IPS-18c (cell line): ENCODE results near the gene NUP214.
"Not testable (repeated sequence)": the region's sequence is repeated elsewhere in the genome, so short reads cannot be mapped to it uniquely, and the experiment has no call there.

Experiments used
- H3K4me3 ChIP-seq: 2 replicates; pipeline ENCODE4 v1.7.0; 2013; ENCODE audit warnings: low read depth, mild to moderate bottlenecking, low read length, moderate library complexity; ENCODE audit not compliant: insufficient read depth
- H3K9me3 ChIP-seq: one replicate; pipeline ENCODE4 v1.6.1; 2013; ENCODE audit warnings: mild to moderate bottlenecking, low read length, moderate library complexity; ENCODE audit not compliant: control insufficient read depth, insufficient read depth

The NUP214 gene

DNA sequence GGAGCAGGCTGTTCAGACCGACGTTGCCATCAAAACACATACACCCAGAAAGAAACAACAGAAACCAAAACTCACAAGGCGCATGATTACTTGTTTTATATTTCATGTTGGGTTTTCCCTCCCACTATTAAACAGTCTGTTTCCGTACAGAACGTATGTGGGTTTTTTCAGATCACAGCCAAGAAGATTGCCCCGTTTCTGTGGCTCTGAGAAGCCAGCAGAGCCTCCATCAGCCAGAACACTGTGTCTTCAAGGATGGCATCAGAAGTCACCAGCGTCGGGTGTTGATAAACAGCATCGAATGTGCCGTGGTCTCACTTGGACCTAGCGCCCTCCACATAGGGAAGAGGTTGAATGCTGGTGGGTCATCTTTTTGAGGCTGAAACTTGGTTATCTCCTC, 108.2 kb downstream of the NUP214 start:
- Histone ChIP-seq H3K4me3 (no peak overlapping the region), H3K9me3 (no peaks in the 10 kb centered on the region)

DNA sequence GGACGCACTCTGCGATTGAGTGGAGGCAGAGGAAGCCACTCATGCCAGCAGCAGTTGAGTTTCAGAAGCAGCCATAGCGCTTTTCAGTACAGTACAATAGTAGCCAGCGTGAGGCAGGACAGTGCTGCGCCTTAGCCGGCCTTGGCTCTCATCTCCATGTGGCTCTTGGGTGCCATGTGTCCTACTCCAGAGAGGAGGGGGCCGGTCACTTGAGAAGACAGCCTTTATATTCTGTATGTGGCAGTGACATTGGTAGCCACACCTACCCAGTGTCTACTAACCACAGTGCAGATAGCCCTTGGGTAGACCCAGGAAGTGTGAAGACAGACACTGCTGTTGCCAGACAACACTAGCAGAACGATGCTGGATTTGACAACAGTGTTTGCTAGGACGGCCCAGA, 108.6 kb downstream of the NUP214 start:
- Histone ChIP-seq H3K4me3 (no peak overlapping the region), H3K9me3 (no peaks in the 10 kb centered on the region)

DNA sequence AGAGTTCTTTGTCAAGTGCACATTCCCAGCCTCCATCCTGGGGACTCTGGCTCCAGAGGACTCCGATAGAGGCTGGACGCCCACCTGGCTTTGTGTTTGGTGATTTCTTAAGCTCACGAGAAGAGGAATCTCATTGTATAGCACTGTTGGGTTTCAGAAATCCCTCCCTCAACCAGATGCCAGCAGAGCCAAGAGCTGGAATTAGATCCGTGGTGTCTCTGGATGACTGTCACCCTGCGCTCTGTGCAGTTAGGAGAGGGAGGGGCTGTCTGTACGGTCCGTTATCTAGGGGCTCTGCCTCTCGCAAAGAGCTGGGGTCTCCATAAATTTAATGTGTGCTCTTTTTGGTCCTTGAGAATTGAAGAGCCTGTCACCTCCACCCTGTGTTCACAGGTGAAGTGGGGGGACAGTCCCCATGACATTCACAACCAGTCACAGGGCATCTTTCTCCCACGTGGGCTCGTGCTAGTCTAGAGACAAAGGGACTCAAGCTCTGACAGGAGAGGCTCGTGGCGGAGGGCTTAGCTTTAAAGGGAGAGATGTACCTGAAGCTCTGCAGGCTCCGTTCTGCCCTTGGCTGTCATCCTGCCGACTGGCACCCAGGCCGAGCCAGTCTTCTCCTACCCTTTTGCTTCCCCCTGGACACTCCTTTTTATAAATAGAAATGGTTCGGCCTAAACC, 109.6 kb downstream of the NUP214 start:
- H3K9me3 ChIP-seq, result no peaks in the 10 kb centered on the region
- no peak overlapping the region for H3K4me3 ChIP-seq

DNA sequence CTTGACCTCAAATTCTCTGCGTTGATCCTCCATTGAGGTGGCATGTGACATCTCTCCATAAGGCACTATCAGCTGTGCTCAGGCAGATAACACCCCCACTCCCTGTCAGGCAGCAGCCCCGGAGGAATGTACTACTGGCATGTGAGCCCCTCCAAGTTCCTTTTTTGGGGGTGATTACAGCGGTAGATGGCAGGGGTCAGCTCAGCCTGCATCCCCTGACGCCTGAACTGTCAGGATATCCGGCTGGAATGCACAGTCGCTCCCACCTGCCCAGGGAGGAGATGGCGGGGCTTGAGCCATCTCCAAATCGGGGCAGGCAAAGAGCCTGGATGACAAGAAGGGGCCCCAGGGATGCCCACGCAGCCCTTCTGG, 110.1 kb downstream of the NUP214 start:
- Histone ChIP-seq H3K9me3 (no peaks in the 10 kb centered on the region), H3K4me3 (no peak overlapping the region)

DNA sequence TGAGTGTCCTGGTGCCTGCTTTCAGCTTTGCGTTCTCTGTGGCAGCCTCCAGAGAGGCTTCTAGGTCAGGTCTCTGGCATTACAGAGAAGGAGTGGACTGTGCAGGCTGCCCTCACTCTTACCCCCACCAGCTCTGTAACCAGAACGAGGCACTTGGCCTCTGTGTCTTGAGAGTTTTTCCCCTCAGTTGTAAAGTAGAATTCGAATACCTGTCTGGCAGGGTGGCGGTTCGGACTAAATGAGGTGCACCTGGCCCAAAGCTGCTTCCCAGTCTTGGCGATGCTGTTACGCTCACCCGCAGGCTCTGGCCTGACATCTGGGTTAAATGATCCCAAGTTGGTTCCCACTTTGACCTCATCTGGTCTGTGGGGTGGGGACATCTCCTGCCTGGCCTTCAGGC, 110.8 kb downstream of the NUP214 start:
- Histone ChIP-seq H3K4me3 (no peak overlapping the region), H3K9me3 (no peaks in the 10 kb centered on the region)

DNA sequence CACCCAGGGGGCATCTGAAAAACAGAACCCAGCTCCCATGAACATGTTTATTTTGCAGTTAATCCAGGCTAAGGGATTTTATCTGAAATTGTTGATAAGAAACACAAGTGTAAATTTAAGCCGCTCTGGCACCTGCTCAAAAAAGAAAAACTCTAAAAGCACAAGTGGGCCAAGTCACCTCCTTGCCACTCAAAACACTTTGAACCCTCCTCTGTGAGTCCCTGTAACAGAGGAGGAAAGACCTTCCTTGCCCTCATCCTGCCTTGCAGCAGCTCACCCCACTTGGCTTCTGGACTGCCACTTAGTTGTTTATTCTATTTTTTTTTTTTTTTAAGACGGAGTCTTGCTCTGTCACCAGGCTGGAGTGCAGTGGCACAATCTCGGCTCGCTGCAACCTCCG, 111.4 kb downstream of the NUP214 start:
- Histone ChIP-seq H3K4me3 (no peak overlapping the region), H3K9me3 (no peaks in the 10 kb centered on the region)

DNA sequence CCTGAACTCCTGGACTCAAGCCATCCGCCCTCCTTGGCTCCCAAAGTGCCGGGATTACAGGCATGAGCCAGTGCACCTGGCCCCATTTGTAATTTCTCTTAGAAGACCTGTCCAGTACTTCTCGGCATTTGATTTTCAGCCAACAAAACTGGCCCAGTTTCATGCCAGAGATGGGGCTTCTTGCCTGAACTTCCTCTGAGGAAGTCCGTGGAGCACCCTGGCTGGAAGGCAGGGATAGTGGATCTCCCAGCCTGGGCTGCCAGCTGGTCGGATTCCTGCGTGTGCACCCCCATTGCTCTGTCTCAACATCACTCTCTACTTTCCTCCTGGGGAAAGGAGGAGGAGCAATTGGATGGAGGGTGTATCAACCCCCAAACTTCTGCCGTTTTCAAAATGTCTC, 111.9 kb downstream of the NUP214 start:
- Histone ChIP-seq H3K4me3 (no peak overlapping the region), H3K9me3 (no peaks in the 10 kb centered on the region)

DNA sequence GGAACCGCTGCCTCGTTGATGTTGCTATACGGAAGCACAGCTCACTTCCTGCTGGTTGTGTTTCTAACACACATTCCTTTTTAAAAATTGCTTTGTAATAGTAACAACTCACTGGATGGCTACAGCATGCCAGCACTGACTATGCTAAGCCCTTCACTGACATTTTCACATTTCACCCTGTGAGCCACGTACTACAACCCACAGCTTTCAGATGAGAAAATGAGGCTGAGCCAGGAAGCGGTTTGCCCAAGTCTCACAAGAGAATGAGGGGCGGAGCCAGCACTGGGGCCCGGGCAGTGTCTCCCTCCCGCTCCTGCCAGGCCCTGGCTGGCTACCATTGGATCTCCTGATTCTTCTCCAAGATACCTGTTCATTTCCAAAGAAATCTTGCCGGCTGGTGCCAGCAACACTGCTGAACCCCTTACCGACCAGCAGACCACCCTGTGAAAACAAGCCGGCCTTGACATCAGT, 112.6 kb downstream of the NUP214 start:
- Histone ChIP-seq H3K4me3 (no peak overlapping the region), H3K9me3 (no peaks in the 10 kb centered on the region)

DNA sequence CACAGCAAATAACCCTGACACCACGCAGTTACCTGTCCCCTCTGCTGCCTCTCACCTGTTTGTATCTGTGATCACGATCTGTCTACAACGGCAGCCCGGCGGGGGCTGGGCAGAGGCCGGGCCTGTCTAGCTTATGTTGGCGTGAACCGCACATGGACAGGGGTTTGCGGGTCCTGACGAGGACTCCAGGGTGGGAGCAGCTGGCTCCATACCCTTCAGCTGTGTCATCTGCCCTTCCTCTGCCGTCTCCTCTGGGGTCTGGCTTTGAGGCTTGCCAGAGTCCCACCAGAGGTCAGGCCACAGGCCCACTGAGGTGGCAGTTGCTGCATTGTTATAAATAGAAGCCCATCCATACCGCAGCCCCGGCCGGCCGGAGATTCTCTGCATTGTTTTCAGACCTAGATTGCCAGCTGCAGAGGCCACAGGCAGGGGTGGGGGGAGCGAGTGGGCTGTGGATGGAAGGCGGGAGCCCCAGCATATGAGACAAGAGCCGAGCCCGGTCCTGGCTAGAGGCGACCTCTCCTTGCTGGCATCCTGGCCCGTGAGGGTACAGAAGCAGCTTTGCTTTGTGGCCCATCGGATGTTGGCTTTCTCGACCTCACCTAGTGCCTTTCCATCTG, 113.1 kb downstream of the NUP214 start:
- Histone ChIP-seq H3K9me3 (no peaks in the 10 kb centered on the region), H3K4me3 (no peak overlapping the region)

DNA sequence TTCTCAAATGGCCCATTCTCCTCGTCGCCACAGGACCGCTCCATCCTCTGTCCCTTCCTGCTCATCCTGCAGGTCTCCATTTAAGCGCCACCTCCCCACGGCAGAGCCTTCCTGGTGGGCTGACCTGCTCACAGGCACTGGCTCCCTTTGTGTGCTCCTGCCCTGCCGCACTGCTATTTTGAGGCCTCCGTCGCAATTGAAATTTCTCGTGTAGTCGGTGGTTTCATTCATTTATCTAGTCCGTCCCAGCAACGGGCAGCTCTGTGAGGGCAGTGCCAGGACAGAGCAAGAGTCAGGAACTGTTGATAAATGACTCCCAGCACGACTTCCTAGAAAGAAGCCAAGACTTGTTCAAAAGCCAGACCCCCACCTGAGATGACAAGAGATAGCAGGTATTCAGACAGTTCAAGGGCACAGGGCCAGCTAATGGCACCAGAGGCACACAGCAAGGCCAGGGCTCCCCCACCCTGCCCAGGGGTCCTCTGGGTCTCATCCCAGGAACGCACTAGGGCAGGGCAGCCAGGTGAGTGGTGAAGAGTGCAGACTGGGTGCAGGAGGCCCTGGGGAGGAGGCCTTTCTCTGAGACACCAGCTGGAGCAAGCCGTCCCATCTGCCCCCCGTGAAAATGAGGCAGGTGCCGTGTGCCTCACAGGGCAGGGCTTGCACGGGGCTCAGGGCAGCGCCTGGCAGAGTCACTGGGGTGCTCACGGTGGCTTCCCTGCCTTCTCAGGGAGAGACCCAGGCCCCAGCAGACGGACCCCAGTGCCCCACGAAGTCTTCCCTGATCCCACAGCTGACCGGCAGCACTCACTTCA, 114.0 kb downstream of the NUP214 start:
- no peaks in the 10 kb centered on the region for H3K9me3 ChIP-seq
- H3K4me3 ChIP-seq, result no peak overlapping the region

DNA sequence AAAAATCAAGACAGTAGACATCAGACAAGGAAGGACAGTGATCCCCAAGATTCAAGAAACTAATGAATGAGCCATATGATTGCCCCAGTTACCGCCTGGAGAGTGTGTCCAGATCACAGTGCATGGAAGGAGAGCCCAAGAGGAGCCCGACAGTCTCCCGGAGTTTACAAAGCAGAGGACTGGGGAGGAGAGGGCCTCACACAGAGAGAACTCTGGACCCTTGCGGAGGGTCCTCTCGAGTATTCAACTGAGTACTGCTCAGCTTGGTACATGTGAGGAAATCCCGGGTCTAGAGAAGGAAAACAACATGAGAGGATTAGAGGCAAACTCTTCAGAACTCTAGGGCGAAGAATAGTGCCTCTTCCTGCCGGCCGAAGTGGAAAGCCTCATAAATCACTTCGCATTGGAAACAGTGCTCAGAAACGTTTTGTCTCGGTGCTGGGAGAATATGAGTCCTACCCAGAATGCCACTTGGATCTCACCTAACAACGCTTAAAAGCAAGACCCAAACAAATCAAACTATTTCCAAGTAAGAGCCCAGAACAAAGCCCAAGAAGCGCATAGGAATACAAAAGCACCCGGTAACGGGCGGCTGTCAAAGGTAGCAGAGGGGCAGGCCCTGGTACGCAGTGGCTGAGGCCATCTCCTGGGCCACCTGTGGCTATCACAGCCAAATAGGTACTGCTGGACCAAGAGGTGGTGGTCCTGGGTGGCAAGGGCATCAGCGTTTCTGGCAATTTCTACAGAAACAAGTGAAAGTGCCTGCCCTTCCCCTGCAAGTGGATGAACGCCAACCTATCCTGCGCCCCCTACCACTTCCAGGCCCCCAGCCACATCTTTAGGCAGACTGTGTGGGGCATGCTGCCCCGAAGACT, 114.9 kb downstream of the NUP214 start:
- H3K9me3 ChIP-seq, result no peaks in the 10 kb centered on the region
- no peak overlapping the region for H3K4me3 ChIP-seq

DNA sequence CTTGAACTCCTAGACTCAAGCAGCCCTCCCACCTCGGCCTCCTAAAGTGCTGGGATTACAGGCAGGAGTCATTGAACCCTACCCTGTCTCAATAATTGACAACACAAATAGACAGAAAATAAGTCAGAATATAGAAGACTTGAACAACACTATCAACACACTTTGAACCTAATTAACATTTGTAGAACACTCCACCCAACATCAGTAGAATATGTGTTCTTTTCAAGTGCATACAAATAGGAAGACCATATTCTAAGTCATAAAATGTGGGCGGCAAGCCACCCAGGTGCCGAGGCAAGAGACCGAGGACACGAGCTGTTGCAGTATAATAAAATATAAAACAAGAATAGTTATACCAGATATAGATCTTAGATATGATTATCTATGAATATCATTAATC, 118.9 kb downstream of the NUP214 start:
- not testable (repeated sequence) for H3K9me3 ChIP-seq

DNA sequence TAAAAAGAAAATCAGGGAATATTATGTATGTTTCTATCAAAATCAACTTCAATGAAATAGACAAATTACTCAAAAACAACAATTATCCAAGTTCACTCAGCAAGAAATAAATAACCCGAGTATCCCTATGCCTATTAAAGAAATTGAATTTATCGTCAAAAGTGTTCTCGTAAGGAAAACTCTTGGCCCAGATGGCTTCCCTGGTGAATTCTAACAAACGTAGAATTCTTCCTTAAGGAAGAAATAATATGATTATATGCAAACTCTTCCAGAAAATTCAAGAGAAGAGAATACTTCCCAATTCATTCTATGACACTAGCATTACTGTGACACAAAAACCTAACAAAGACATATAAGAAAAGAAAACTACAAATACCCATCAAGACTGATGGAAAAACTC, 121.2 kb downstream of the NUP214 start:
- Histone ChIP-seq H3K9me3 (no peaks in the 10 kb centered on the region), H3K4me3 (no peak overlapping the region)

More for the DNA sequence above, 118.9 kb downstream of the NUP214 start:
- H3K4me3 ChIP-seq, result not testable (repeated sequence)

DNA sequence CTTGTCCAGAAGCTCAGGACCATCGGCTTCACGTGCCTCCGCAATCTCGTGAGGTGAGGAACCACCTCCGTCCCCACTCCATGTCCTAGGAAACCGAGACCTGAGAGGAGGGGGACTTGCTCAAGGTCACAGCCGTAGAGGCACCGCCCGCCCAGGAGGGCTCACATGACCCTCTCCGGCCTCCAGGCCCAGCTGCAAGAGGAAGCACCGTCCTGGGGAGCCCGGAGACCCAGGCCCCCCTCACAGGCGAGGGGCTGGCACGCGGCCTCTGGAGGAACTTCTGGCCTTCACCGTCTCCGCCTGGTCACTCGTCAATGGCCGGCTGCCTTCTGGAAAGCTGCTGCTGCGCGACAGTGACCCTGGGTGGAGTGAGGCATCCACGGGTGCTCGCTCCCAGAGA, 126.7 kb downstream of the NUP214 start:
- H3K9me3 ChIP-seq, result no peaks in the 10 kb centered on the region
- no peak overlapping the region for H3K4me3 ChIP-seq

DNA sequence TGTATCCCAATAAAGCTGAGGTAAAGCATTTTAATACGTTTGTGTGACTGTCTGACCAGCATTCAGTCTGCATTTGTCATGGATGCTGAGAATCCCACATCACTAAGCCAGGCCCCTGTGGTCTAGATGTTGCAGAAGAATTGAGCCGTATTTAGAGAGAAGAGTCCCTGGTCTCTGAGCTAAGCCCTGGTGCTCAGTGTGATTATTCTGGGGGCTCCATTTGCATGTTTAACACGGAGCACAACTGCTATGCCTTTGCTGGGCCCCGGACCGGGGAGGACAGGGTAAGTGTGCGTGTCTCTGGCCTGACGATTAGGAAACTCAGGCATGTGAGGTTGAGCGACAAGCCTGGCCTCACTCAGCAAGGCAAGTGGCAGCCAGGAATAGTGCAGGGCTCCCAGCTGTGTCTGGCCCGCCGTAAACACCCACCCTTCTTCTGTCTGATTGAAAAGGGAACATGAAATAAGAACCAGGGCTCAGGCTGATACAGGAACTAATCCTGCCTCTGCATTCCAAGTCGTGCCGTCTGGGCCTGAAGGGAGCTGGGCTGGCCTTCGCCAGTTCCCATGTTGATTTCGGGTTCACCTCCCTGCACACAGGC, 128.6 kb downstream of the NUP214 start:
- no peak overlapping the region for H3K4me3 ChIP-seq
- H3K9me3 ChIP-seq, result no peaks in the 10 kb centered on the region

DNA sequence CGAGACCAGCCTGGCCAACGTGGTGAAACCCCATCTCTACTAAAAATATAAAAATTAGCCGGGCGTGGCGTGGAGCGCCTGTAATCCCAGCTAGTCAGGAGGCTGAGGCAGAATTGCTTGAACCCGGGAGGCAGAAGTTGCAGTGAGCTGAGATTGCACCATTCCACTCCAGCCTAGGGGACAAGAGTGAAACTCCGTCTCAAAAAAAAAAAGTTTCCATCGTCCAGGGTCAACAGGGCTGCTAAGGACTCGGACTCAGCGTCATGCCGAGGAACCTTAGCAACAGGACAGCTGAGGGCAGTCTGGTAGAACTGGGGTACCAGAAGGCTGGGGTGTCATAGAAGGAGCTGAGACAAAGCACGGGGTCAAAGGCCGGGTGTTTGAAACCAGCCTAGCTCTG, 129.2 kb downstream of the NUP214 start:
- H3K4me3 ChIP-seq, result no peak overlapping the region

DNA sequence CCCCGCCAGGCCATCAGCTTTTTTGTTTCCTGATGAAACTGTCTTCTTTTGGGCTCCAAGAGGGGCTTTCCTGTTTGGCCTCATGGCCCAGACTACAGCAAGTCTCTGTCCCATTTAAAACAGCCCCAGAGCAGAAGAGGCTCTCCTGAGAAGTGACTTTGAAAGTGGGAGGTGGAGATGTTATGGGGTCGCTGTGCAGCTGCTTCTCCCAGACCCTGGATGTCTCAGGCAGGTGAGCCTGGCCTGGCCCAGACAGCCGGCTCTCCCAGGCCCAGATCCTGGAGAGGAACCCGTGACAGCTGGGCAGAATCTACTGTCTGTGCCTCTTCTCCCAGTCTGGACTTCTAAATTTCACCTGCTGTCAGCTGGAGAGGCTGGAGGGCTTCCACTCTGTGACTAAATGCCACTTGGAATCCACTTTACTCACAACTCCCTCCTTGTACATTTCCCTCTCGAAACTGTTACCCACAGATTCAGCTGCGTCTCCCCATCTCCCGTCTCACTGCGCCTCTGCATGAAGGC, 130.4 kb downstream of the NUP214 start:
- H3K9me3 ChIP-seq, result no peaks in the 10 kb centered on the region
- no peak overlapping the region for H3K4me3 ChIP-seq

More for the DNA sequence above, 129.2 kb downstream of the NUP214 start:
- no peaks in the 10 kb centered on the region for H3K9me3 ChIP-seq
